HL-60 (cell line): ENCODE results near the gene NEK8.
A peak's percentile ranks its signal among the peaks of the same experiment; 100 is the strongest.

Source experiments
- CTCF ChIP-seq: IDR thresholded peaks from one replicate; pipeline ENCODE4 v1.5.1; 2011; ENCODE audit warnings: low read length, control low read depth, inconsistent platforms; ENCODE audit not compliant: insufficient read depth
- GABPA ChIP-seq: IDR thresholded peaks from 2 replicates; pipeline ENCODE4 v1.6.1; 2012; ENCODE audit warnings: low read depth
- POLR2AphosphoS5 ChIP-seq: IDR thresholded peaks from 2 replicates; pipeline ENCODE4 v1.6.1; 2012; ENCODE audit warnings: low read depth
- REST ChIP-seq: IDR thresholded peaks from 2 replicates; pipeline ENCODE4 v1.6.1; 2012; ENCODE audit warnings: low read depth; ENCODE audit not compliant: insufficient replicate concordance
- SPI1 ChIP-seq: IDR thresholded peaks from 2 replicates; pipeline ENCODE4 v1.6.1; 2012; ENCODE audit warnings: low read depth, mild to moderate bottlenecking, borderline replicate concordance

GRCh38 chr17:28725660-28726225 lies 2.8 kb upstream of the NEK8 start:
- TF ChIP-seq POLR2AphosphoS5 (peak; percentile 2; the same call in 1 of the 2 replicates), CTCF (no peak), GABPA (no peak), REST (no peak), SPI1 (no peak)
